Colonic mucosa (tissue), 4 donors: ENCODE data around the gene SEMA4D. TPM values are rescaled to one million over a fixed set of nuclear protein-coding genes. Genes with fewer than 3 reads are reported as not detected.

Source experiments
- DNase-seq: peaks from one replicate; pipeline ENCODE4 v3.0.0-alpha.2; 2020
- H3K27ac ChIP-seq: fragments of 200-600 bp; one replicate; pipeline ENCODE4 v1.8.0; 2021
- H3K27me3 ChIP-seq: fragments of 200-600 bp; one replicate; pipeline ENCODE4 v1.8.0; 2021
- H3K36me3 ChIP-seq: fragments of 200-600 bp; one replicate; pipeline ENCODE4 v1.8.0; 2021
- H3K4me1 ChIP-seq: fragments of 200-600 bp; one replicate; pipeline ENCODE4 v1.8.0; 2021; ENCODE audit warnings: mild to moderate bottlenecking
- H3K4me3 ChIP-seq: fragments of 200-600 bp; one replicate; pipeline ENCODE4 v1.8.0; 2021
- H3K9ac ChIP-seq, 2 donors: one replicate each; pipeline ENCODE4 v1.7.0; 2013; ENCODE audit warnings: control low read depth in 2 of 2, low read depth in 2 of 2, low read length in 2 of 2
- H3K9me3 ChIP-seq: fragments of 200-600 bp; one replicate; pipeline ENCODE4 v1.8.0; 2021
- CTCF ChIP-seq: fragments of 200-600 bp; IDR thresholded peaks from one replicate; pipeline ENCODE4 v1.8.0; 2022; ENCODE audit warnings: antibody characterized with exemption, mild to moderate bottlenecking
- intact Hi-C: fragments of 100-400 bp; cut with DNase I; formaldehyde crosslinking; loops from one replicate; pipeline ENCODE4 v1.14.1; 2022
- total RNA-seq, 2 donors: library from RNA; stranded (reverse); fragmentation: NEBNext Ultra II Directional in 1 of 2; extraction: Animal tissue kit (Norgen Biotek cat#: 25700) in 1 of 2; gene quantifications; one replicate each; pipeline ENCODE4 v1.2.1, GENCODE V29; 2021
- donor health status: healthy.
- donor health status: DM: no; HTN: no; CAD: no.
- donor health status: DM: no; HTN: no; CAD: no.

The SEMA4D gene
- total RNA-seq, 2 donors from 2014 or later, result 14.7 to 19.0 TPM

GRCh38 chr9:89486681-89487080 lies 11.2 kb downstream of the SEMA4D start:
- no peaks in the 10 kb centered on the region for H3K9me3 ChIP-seq
- no peaks in the 10 kb centered on the region for H3K4me1 ChIP-seq
- H3K9ac ChIP-seq, result no peak overlapping the region
- H3K27me3 ChIP-seq, result no peaks in the 10 kb centered on the region
- no peak for DNase-seq
- H3K27ac ChIP-seq, result no peak overlapping the region
- intact Hi-C loops, result loop anchor here (10.0 kb wide), 1 partner anchor 62 kb away; no protein-coding TSS in a partner anchor
- no peak for TF ChIP-seq CTCF
- H3K4me3 ChIP-seq, result no peak overlapping the region
- H3K36me3 ChIP-seq, result no peaks in the 10 kb centered on the region

GRCh38 chr9:89484475-89485404 lies 13.2 kb downstream of the SEMA4D start:
- H3K9ac ChIP-seq, result no peak overlapping the region
- no peak for DNase-seq
- no peak overlapping the region for H3K27ac ChIP-seq
- H3K9me3 ChIP-seq, result no peaks in the 10 kb centered on the region
- H3K4me1 ChIP-seq, result no peaks in the 10 kb centered on the region
- no peak overlapping the region for H3K4me3 ChIP-seq
- intact Hi-C loops, result loop anchor here (10.0 kb wide), 1 partner anchor 60 kb away; no protein-coding TSS in a partner anchor
- no peaks in the 10 kb centered on the region for H3K27me3 ChIP-seq
- TF ChIP-seq CTCF, result no peak
- no peaks in the 10 kb centered on the region for H3K36me3 ChIP-seq

GRCh38 chr9:89483592-89484474 lies 14.1 kb downstream of the SEMA4D start:
- no peak for DNase-seq
- no peaks in the 10 kb centered on the region for H3K9me3 ChIP-seq
- H3K4me3 ChIP-seq, result no peak overlapping the region
- no peaks in the 10 kb centered on the region for H3K36me3 ChIP-seq
- H3K27ac ChIP-seq, result no peak overlapping the region
- H3K4me1 ChIP-seq, result no peaks in the 10 kb centered on the region
- H3K27me3 ChIP-seq, result no peaks in the 10 kb centered on the region
- no peak overlapping the region for H3K9ac ChIP-seq
- no peak for TF ChIP-seq CTCF
- intact Hi-C loops, result loop anchor here (10.0 kb wide), 1 partner anchor 59 kb away; no protein-coding TSS in a partner anchor

- TF ChIP-seq CTCF, result no peak
- H3K9ac ChIP-seq, result no peak overlapping the region
- intact Hi-C loops, result loop anchor here (10.0 kb wide), 1 partner anchor 58 kb away; no protein-coding TSS in a partner anchor
- no peaks in the 10 kb centered on the region for H3K9me3 ChIP-seq
- H3K36me3 ChIP-seq, result no peaks in the 10 kb centered on the region
- no peaks in the 10 kb centered on the region for H3K27me3 ChIP-seq
- H3K4me3 ChIP-seq, result no peak overlapping the region
- no peak overlapping the region for H3K27ac ChIP-seq
- no peak for DNase-seq
- no peaks in the 10 kb centered on the region for H3K4me1 ChIP-seq
These were observed 15.0 kb downstream of the SEMA4D start for GRCh38 chr9:89482901-89483361.
